Chondrocyte (in vitro differentiated cells): Measurements from ENCODE around the gene USP7. TPM values are rescaled to one million over a fixed set of nuclear protein-coding genes. Genes with fewer than 3 reads are reported as not detected.

Experiments used
- DNase-seq: peaks from one replicate; pipeline ENCODE4 v3.0.0; 2021; ENCODE audit warnings: mixed read lengths, low spot score
- H3K27ac Mint-ChIP-seq: one replicate; pipeline ENCODE4 v1.8.0; 2021; ENCODE audit warnings: mild to moderate bottlenecking, moderate library complexity, mixed read lengths; ENCODE audit not compliant: unreplicated experiment
- H3K27me3 Mint-ChIP-seq: 2 replicates; pipeline ENCODE4 v1.8.0; 2021; ENCODE audit warnings: low read depth, mixed read lengths
- H3K36me3 Mint-ChIP-seq: 2 replicates; pipeline ENCODE4 v1.8.0; 2021; ENCODE audit warnings: low read depth, mixed read lengths
- H3K4me1 Mint-ChIP-seq: 2 replicates; pipeline ENCODE4 v1.8.0; 2021; ENCODE audit warnings: low read depth, mild to moderate bottlenecking, mixed read lengths
- H3K4me3 Mint-ChIP-seq: one replicate; pipeline ENCODE4 v1.8.0; 2021; ENCODE audit warnings: mild to moderate bottlenecking, moderate library complexity, mixed read lengths; ENCODE audit not compliant: unreplicated experiment
- H3K9me3 Mint-ChIP-seq: 2 replicates; pipeline ENCODE4 v1.8.0; 2021; ENCODE audit warnings: low read depth, mixed read lengths
- CTCF ChIP-seq: fragments of 200-600 bp; sonication (generic); IDR thresholded peaks from 2 replicates; pipeline ENCODE4 v1.5.0; 2021; ENCODE audit warnings: antibody characterized with exemption, mild to moderate bottlenecking, moderate library complexity
- total RNA-seq: library from RNA; stranded (reverse); gene quantifications from 3 replicates; pipeline ENCODE4 v1.2.1, GENCODE V29; 2021

Gene USP7
- total RNA-seq, 1 donor from 2014 or later, result 90.6 TPM

GRCh38 chr16:8859913-8860881, 103.5 kb downstream of the USP7 start:
- peaks cover 65% of the 10 kb centered on the region for H3K4me1 Mint-ChIP-seq
- peak overlapping the region; percentile 86 for H3K27ac Mint-ChIP-seq
- H3K4me3 Mint-ChIP-seq, result no peak overlapping the region
- H3K27me3 Mint-ChIP-seq, result no peaks in the 10 kb centered on the region
- no peaks in the 10 kb centered on the region for H3K9me3 Mint-ChIP-seq
- peak; percentile 61 for DNase-seq
- TF ChIP-seq CTCF, result no peak
- H3K36me3 Mint-ChIP-seq, result peaks cover 13% of the 10 kb centered on the region

GRCh38 chr16:8858994-8859912, 104.5 kb downstream of the USP7 start:
- TF ChIP-seq CTCF, result no peak
- Mint-ChIP-seq H3K27me3 (no peaks in the 10 kb centered on the region), H3K27ac (peak overlapping the region; percentile 86), H3K9me3 (no peaks in the 10 kb centered on the region), H3K4me3 (no peak overlapping the region), H3K36me3 (peaks cover 17% of the 10 kb centered on the region), H3K4me1 (peaks cover 55% of the 10 kb centered on the region)
- DNase-seq, result peak; percentile 81

- H3K27ac Mint-ChIP-seq, result peak overlapping the region; percentile 51
- H3K27me3 Mint-ChIP-seq, result no peaks in the 10 kb centered on the region
- peaks cover 28% of the 10 kb centered on the region for H3K36me3 Mint-ChIP-seq
Measured at GRCh38 chr16:8855972-8856371, 107.7 kb downstream of the USP7 start.

GRCh38 chr16:8855051-8855786, 108.5 kb downstream of the USP7 start:
- Mint-ChIP-seq H3K36me3 (peaks cover 33% of the 10 kb centered on the region), H3K27ac (peak overlapping the region; percentile 59), H3K27me3 (no peaks in the 10 kb centered on the region), H3K9me3 (no peaks in the 10 kb centered on the region), H3K4me3 (no peak overlapping the region), H3K4me1 (peaks cover 27% of the 10 kb centered on the region)
- DNase-seq, result peak; percentile 56
- peak; percentile 50 for TF ChIP-seq CTCF

More at GRCh38 chr16:8855972-8856371, 107.7 kb downstream of the USP7 start:
- peak; percentile 49 for DNase-seq
- no peak overlapping the region for H3K4me3 Mint-ChIP-seq
- H3K9me3 Mint-ChIP-seq, result no peaks in the 10 kb centered on the region
- H3K4me1 Mint-ChIP-seq, result peaks cover 25% of the 10 kb centered on the region
- no peak for TF ChIP-seq CTCF
